HG03097 (cell line): ENCODE data around the gene PIK3AP1.
"Not testable (repeated sequence)": the region's sequence is repeated elsewhere in the genome, so short reads cannot be mapped to it uniquely, and the experiment has no call there.

ENCODE experiments used
- ATAC-seq: cut with Tn5 transposase; IDR thresholded peaks from one replicate; pipeline ENCODE4 v1.9.1; 2021; ENCODE audit not compliant: unreplicated experiment, low FRiP score

The PIK3AP1 gene

DNA sequence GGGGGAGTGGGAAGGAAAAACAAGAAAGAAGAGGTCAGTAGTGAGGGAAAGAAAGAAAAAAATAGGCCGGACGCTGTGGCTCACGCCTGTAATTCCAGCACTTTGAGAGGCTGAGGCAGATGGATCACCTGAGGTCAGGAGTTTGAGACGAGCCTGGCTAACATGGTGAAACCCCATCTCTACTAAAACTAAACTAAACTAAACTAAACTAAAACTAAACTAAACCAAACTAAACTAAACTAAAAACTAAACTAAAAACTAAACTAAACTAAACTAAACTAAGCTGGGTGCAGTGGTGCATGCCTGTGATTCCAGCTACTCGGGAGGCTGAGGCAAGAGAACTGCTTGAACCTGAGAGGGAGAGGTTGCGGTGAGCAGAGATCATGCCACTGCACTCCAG lies 22.0 kb downstream of the PIK3AP1 start:
- not testable (repeated sequence) for ATAC-seq

DNA sequence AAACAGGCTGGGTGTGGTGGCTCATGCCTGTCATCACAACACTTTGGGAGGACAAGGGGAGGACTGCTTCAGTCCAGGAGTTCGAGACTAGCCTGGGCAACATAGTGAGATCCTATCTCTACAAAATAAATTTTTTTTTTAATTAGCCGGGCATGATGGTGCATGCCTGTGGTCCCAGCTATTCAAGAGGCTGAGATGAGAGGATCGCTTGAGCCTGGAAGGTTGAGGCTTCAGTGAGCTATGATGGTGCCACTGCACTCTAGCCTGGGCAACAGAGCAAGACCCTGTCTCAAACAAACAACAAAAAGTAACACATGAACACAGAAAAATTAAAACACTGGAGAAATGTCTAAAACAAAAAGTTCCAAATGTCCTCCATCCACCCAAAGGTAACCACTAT lies 22.9 kb downstream of the PIK3AP1 start:
- ATAC-seq, result no peak

DNA sequence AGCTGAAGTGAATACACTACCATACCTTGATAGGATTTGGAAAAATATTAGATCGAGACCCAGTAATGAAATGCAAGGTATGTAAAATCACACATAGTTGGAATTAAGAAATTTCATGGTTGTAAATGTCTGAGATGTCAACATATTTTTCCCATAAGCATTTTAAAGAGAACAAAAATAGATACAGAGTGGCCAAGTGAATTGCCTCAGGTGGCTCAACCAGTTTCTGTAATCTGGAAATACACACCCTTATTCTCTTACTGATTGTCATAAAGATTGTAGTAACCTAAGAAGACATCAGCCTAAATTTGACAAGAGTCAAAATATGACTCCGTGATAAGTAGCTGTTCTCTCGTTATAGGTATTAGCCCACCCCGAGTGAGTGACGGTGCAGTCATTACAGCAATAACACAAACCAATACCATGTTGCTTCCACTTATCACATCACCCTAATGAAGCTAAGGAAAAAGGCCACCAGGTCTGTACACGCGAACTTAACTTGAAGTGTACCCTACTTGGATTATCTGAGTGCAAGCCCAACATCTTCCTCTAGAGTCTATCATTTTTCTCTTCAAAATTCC lies 23.4 kb downstream of the PIK3AP1 start:
- no peak for ATAC-seq

DNA sequence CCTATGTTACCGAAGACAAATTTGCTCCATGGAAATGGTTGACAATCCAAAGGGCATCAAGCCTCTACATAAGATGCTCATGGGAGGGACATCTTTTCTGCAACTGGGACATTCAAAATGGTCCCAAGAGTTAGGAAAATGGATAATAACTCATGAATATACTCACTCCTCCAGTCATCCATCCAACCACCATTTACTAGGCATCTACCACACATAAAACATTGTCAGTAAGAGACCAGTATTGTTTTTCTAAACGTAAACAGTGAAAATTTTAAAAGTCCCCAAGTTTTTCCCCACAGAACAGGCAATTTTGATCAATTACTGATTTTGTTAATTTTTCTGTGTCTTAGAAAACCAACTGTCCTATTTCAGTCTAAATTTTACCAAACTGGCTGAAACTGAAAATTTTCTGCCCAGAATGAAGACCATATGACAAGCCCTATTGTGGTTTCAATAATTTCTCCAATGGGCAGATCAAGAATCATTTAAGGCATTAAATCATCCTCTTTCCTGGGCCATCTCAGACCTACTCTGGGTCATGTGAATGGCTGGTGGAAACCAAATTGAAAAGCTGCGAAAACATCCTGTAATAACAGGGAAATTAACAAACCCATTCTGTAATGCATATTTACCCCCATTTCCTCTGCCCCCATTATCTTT lies 24.2 kb downstream of the PIK3AP1 start:
- no peak for ATAC-seq

DNA sequence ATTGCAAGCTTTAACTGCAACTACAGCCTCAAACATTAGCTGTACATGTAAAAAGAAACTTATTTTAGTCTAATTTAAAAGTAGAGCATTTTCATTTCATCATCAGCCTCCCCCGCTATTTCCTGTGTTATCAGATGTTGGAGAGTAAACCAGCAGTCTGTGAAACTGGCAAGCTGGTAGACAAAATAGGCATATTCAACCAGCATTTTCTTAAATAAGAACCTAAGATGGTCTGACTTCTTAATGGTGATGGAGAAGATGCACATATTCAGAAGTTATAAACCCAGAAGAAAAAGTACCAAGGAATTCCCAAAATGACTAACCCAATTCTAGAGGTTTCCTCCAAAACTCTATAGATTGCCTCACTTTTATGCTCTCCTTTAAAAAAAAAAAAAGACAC lies 24.9 kb downstream of the PIK3AP1 start:
- no peak for ATAC-seq

GRCh38 chr10:96693431-96693830 lies 26.9 kb downstream of the PIK3AP1 start:
- ATAC-seq, result no peak

GRCh38 chr10:96692427-96692826 lies 27.9 kb downstream of the PIK3AP1 start:
- no peak for ATAC-seq

DNA sequence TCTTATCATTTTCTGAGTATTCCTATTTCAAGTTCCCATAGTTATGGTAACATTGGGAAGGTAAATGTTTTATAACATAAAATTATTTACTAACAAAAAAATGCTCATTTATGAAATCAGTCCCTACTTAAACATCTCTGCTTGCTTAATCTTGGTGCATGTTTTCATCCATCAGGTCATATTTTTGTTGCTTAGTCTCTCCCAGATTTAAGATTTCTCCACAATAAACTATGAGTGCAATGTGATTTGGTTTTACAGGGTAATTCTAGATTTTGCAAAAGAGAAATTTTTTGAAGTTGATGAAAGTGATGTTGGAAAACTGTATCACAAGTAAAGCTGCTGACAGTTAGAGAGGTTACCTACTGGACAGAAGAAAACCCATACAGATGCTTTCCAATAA lies 28.6 kb downstream of the PIK3AP1 start:
- ATAC-seq, result no peak

- no peak for ATAC-seq
Measured at GRCh38 chr10:96690755-96691730, 29.3 kb downstream of the PIK3AP1 start.

GRCh38 chr10:96688789-96689188 lies 31.5 kb downstream of the PIK3AP1 start:
- ATAC-seq, result no peak

DNA sequence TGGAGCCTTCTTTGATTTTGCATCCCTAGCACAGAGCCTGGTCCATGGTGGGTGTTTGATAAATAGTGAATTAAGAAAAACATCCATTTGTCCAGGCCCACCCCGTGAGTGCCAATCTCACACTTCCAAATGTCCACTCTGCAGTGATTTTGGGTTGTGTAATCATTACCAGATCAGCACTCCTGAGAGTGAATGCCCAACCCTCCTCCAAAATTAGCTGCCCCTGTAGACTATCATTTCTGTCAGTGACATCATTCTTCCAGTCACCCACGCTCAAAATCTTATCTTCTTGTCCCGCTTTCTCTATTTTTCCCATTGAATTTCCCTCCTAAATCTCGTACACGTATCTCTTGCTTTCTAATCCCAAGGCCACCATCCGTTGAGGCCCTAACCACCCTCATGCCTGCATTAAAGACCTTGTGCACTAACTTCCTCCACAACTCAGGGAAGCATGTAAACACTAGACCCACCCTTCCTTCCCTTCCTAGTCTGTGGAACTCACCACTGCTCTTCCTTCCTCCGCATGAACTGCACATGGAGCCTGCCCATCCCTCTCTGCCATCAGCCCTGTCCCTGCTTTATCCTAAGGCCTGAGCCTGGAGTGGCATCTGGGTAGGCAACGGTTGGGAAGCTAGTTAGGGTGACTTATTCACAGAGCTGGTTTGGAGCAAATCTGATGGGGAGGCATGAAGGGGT lies 32.8 kb downstream of the PIK3AP1 start:
- ATAC-seq, result no peak

DNA sequence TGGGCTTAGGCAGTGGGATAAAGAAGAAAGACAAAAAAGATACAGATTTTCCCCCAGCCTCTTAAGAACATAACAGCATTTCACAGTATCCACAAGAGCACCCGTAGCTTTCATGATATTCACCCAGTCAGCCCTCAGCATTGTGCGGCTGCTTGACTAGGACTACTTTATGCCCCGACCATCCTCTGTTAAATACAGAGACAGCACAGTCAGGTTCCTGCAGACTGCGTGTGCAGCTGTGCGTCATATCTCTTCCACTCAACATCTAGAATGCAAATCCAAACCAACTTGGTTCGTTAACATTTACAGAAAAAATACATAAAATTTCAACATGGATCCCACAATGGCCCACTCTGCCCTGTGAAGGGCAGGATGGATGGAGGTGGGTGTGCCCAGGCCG lies 33.8 kb downstream of the PIK3AP1 start:
- ATAC-seq, result no peak

GRCh38 chr10:96685306-96685705 lies 35.0 kb downstream of the PIK3AP1 start:
- no peak for ATAC-seq

GRCh38 chr10:96684826-96685225 lies 35.5 kb downstream of the PIK3AP1 start:
- ATAC-seq, result no peak

DNA sequence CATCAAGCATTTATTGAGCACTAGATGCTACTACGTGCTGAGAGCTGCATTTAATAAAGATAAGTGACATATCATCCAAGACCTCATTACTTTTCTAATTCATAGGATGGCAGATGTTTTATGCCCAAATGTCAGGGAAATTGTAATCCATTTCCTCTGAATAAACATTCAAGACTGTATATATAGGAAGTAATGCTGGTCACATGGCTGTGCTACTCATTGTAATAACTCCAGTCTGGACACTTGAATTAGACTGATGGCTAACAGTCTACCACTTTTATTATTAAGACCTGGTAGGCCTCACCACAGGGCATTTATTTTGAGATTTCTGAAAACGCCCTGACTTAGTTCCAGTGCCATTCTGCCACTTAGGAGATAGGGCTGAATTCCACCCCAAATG lies 36.6 kb downstream of the PIK3AP1 start:
- no peak for ATAC-seq

GRCh38 chr10:96683065-96683464 lies 37.2 kb downstream of the PIK3AP1 start:
- no peak for ATAC-seq

DNA sequence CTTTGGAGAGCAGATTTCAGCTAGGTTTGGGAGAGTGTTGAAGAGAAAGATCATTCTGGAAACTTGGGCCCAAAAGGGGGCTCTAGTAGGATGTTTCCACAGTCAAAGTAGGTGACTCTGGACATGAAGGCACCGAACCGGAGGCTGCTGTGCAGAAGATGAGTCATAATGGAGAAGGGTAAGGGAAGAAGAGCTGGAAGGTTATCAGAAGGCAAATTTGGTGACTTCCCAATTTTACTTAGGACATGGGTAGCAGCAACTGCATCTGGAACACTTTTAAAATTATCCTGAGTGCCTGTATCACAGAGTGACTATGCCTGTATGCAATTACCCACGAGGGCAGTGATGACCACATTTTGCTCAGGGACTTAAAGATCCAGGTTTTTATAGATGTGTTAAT lies 38.8 kb downstream of the PIK3AP1 start:
- no peak for ATAC-seq

DNA sequence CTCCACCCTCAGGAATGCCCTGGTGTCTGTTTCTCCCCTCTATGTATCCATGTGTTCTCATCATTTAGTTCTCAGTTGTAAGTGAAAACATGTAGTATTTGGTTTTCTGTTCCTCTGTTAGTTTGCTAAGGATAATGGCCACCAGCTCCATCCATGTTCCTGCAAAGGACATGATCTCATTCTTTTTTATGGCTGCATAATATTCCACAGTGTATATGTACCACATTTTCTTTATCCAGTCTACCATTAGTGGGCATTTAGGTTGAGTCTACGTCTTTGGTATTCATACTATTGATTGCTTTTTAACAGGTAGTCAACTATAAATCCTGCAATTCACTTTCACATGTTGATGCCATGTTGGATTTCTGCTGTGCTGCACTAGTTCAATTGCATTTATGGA lies 39.9 kb downstream of the PIK3AP1 start:
- not testable (repeated sequence) for ATAC-seq

- no peak for ATAC-seq
Measured at GRCh38 chr10:96678725-96679124, 41.6 kb downstream of the PIK3AP1 start.

DNA sequence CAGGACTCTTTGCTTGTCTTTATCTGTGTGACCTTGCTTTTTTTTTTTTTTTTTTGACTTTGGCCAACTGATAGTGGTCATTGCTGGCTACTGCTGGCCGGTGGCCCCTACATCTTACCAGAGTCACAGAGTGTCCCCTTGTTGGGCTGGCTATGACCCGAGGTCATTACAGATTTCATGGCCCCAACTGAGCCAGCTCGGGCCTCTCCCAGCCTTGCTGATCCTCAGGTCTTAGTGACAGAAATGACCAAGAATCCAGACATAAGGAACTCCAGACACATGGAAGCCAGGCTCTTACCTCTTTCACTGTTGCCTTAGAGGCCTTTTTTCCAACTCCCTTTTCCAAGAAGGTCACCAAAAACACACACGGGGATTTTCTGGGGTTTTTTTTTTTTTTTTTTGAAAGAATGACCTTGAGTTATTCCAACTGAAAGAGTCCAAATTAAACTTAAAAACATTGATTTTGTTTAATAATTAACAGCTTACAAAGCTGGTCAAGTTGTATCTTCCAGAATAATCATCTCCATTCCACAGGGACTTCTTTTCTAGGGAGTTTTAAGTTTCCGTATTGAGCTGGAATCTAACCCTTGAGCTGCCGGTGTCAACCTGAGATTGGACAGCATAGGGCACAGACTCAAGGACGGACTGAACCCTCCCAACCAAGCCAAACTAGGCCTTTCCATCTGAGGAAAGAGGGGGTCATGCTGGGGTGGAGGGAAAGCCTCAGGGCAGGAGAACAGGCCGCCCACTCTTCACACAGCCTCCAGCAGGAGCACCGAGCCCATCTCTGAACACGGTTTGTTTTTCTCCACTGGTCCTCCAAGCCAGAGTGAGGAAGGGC lies 43.8 kb downstream of the PIK3AP1 start:
- no peak for ATAC-seq
